Measurements from ENCODE around the gene CUTA.

Gene CUTA

GRCh38 chr6:33417903-33418689 lies at the start of gene CUTA:
CUTA (minus strand) TSS chr6:33418107; CDS start chr6:33418000, 107 bp downstream.
- DNase-seq: peak; percentile 99

- no peak for DNase-seq
Measured at GRCh38 chr6:33467091-33467490, 49.2 kb upstream of the CUTA start.

GRCh38 chr6:33466075-33466735 lies 48.3 kb upstream of the CUTA start:
- no peak for DNase-seq

GRCh38 chr6:33459226-33459625 lies 41.3 kb upstream of the CUTA start:
- DNase-seq: no peak

GRCh38 chr6:33458676-33459075 lies 40.8 kb upstream of the CUTA start:
- DNase-seq: no peak

- no peak for DNase-seq
Measured at GRCh38 chr6:33456156-33456555, 38.2 kb upstream of the CUTA start.

GRCh38 chr6:33455051-33455450 lies 37.1 kb upstream of the CUTA start:
- DNase-seq: no peak

- peak; percentile 89 to 97 for DNase-seq
Measured at GRCh38 chr6:33454009-33454946, 36.4 kb upstream of the CUTA start, which contains the start of gene ZBTB9. ZBTB9 (plus strand) TSS chr6:33454576; CDS start chr6:33455101, 525 bp downstream.

GRCh38 chr6:33453393-33454008 lies 35.6 kb upstream of the CUTA start:
- no peak for DNase-seq

GRCh38 chr6:33452496-33452895 lies 34.6 kb upstream of the CUTA start:
- DNase-seq: no peak

GRCh38 chr6:33451606-33452005 lies 33.7 kb upstream of the CUTA start:
- DNase-seq: no peak

GRCh38 chr6:33450434-33450833 lies 32.5 kb upstream of the CUTA start:
- no peak for DNase-seq

- DNase-seq: no peak
Measured at GRCh38 chr6:33446356-33446755, 28.4 kb upstream of the CUTA start.

GRCh38 chr6:33445119-33445603 lies 27.3 kb upstream of the CUTA start:
- no peak for DNase-seq

- DNase-seq: no peak
Measured at GRCh38 chr6:33443619-33444504, 26.0 kb upstream of the CUTA start.

GRCh38 chr6:33443025-33443424 lies 25.1 kb upstream of the CUTA start:
- no peak for DNase-seq

GRCh38 chr6:33442283-33442682 lies 24.4 kb upstream of the CUTA start:
- no peak for DNase-seq

- DNase-seq: no peak
Measured at GRCh38 chr6:33441457-33441856, 23.6 kb upstream of the CUTA start.

- no peak for DNase-seq
Measured at GRCh38 chr6:33440649-33441309, 22.9 kb upstream of the CUTA start.

GRCh38 chr6:33439956-33440648 lies 22.2 kb upstream of the CUTA start:
- DNase-seq: no peak

Measured in NCI-H526 (cell line).